Ovary (tissue), 9 donors: Measurements from ENCODE around the gene RCOR3. TPM values are rescaled to one million over a fixed set of nuclear protein-coding genes. Genes with fewer than 3 reads are reported as not detected.

Source experiments
- DNase-seq, 5 donors: peaks; one replicate each; pipeline ENCODE4 v3.0.0-alpha.2; 2019 to 2020
- H3K27ac ChIP-seq, 2 donors: fragments of 200-600 bp; one replicate each; pipeline versions ENCODE4 v1.5.1 to v1.8.0; 2019 to 2022
- H3K27me3 ChIP-seq: fragments of 200-600 bp; one replicate; pipeline ENCODE4 v1.8.0; 2022
- H3K36me3 ChIP-seq: fragments of 200-600 bp; sonication (generic); one replicate; pipeline ENCODE4 v1.5.1; 2019
- H3K4me1 ChIP-seq: one replicate; pipeline ENCODE4 v1.8.1; 2013; ENCODE audit warnings: mild to moderate bottlenecking, moderate library complexity; ENCODE audit not compliant: insufficient read depth
- H3K4me3 ChIP-seq: fragments of 200-600 bp; sonication (generic); one replicate; pipeline ENCODE4 v1.5.1; 2017
- H3K9me3 ChIP-seq, 2 donors: fragments of 200-600 bp in 1 of 2; sonication (generic) in 1 of 2; one replicate each; pipeline versions ENCODE4 v1.5.1 to v1.8.1; 2013 to 2019; ENCODE audit warnings: mild to moderate bottlenecking in 1 of 2, moderate library complexity in 1 of 2
- EP300 ChIP-seq: sonication (generic); formaldehyde crosslinking; IDR thresholded peaks from one replicate; pipeline ENCODE4 v1.6.1; 2017; ENCODE audit warnings: antibody characterized with exemption
- POLR2A ChIP-seq: fragments of 450-650 bp; IDR thresholded peaks from one replicate; pipeline ENCODE4 v1.6.1; 2017; ENCODE audit warnings: antibody characterized with exemption, mild to moderate bottlenecking, moderate library complexity
- WGBS, 3 donors: extraction: QIAGEN DNeasy Blood & Tissue Kit in 1 of 3; methylation state at CpG; one replicate each; pipeline versions ENCODE4 v1.1.5 to v1.1.7; 2013 to 2017; 5-methylcytosine and 5-hydroxymethylcytosine counted together
- intact Hi-C, 4 donors: fragments of 100-400 bp; cut with DNase I; formaldehyde crosslinking; loops; one replicate each; pipeline versions ENCODE4 v1.11.0 to v1.15.1; 2022 to 2023
- polyA plus RNA-seq, 2 donors: library from polyadenylated mRNA; stranded (reverse); fragments of 200-250 nt in 1 of 2; fragments of 350-450 nt in 1 of 2; fragmentation: Illumina TruSeq in 1 of 2; extraction: RNeasy Lipid Tissue Mini Kit (QIAGEN cat#74804) in 1 of 2; gene quantifications; one replicate each; pipeline ENCODE4 v1.2.3, GENCODE V29; 2013 to 2014
- total RNA-seq, 7 donors: library from RNA; depleted of rRNA in 2 of 7; stranded (reverse); fragments of >200 nt in 2 of 7; fragmentation: NEBNext Ultra II Directional in 3 of 7; extraction: Animal tissue kit (Norgen Biotek cat#: 25700) in 3 of 7; gene quantifications; one replicate each; pipeline versions ENCODE4 v1.1.0 to v1.2.4, GENCODE V29; 2016 to 2023
- TF ChIP-seq, protein P1 (sequence below), 3 donors: fragments of 450-650 bp in 2 of 3; fragments of 200-600 bp in 1 of 3; IDR thresholded peaks; one replicate each; pipeline versions ENCODE4 v1.5.1 to v1.8.0; 2016 to 2022; ENCODE audit warnings: antibody characterized with exemption in 3 of 3, mild to moderate bottlenecking in 1 of 3
- donor health status: DM: no; HTN: no; CAD: no; lungs with moderate emphysema.
- donor health status: DM: no; HTN: no; CAD: no.
- donor health status: Bipolar disorder and iron deficiency.
- donor health status: DM: yes; HTN: yes; CAD: no.
- donor health status: DM: no; HTN: no; CAD: no.
- donor health status: DM: yes; HTN: yes; CAD: no.

The RCOR3 gene
- total and polyA plus RNA-seq, 9 donors = 34.3 to 75.2 (median 55.0) TPM

DNA sequence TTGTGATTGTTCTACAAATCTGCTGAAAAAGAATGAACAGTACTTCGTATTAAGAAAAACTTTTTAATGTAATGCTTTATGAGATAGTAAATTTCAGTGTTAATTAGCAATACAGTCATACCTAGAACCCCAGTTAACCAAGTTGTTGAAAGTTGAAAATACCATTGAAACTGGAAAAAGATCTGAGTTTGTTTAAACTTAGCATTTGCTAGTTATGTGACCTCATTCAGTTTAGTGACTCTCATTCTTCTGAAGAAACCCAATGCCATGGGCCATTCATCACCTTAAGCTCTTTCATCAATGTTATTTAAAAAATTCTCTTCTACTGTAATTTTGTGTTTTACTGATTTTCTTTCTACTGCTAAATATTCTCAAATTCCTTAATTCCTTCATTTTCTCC is 20.2 kb downstream of the RCOR3 start:
- 0 to 49% (median 0%) methylated on average over 1 of the region's 1 CpG for WGBS, 3 donors
- Histone ChIP-seq H3K36me3 (no peaks in the 10 kb centered on the region), H3K4me1 (peaks cover 1% of the 10 kb centered on the region), H3K27me3 (no peaks in the 10 kb centered on the region), H3K27ac (no peak overlapping the region), H3K4me3 (no peak overlapping the region), H3K9me3 (no peaks in the 10 kb centered on the region)
- intact Hi-C loops = no loop called here
- DNase-seq = no peak
- TF ChIP-seq POLR2A = no peak
- TF ChIP-seq, protein P1, sequence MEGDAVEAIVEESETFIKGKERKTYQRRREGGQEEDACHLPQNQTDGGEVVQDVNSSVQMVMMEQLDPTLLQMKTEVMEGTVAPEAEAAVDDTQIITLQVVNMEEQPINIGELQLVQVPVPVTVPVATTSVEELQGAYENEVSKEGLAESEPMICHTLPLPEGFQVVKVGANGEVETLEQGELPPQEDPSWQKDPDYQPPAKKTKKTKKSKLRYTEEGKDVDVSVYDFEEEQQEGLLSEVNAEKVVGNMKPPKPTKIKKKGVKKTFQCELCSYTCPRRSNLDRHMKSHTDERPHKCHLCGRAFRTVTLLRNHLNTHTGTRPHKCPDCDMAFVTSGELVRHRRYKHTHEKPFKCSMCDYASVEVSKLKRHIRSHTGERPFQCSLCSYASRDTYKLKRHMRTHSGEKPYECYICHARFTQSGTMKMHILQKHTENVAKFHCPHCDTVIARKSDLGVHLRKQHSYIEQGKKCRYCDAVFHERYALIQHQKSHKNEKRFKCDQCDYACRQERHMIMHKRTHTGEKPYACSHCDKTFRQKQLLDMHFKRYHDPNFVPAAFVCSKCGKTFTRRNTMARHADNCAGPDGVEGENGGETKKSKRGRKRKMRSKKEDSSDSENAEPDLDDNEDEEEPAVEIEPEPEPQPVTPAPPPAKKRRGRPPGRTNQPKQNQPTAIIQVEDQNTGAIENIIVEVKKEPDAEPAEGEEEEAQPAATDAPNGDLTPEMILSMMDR (IDR thresholded peaks at IDR 0.05) = no peak
- TF ChIP-seq EP300 = no peak

DNA sequence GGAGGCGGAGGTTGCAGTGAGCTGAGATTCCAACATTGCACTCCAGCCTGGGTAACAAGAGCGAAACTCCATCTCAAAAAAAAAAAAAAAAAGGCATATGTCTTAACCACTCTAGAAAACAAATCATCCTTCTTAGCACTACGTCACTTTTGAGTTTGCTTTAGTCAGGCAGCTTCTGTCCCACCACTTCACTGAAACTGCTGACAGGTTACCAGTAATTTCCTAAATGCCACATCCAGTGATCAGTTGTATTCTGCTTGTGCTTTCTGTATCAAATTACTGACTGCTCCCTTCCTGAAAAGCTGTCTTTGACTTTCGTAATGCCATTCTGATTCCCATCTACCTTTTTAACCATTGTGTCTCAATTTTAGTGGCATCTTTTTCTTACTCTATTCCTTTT is 21.7 kb downstream of the RCOR3 start:
- Histone ChIP-seq H3K4me3 (no peak overlapping the region), H3K9me3 (no peaks in the 10 kb centered on the region), H3K27me3 (no peaks in the 10 kb centered on the region), H3K36me3 (no peaks in the 10 kb centered on the region), H3K27ac (no peak overlapping the region), H3K4me1 (peaks cover 1% of the 10 kb centered on the region)
- no peak for DNase-seq
- TF ChIP-seq EP300 = no peak
- TF ChIP-seq, protein P1 (IDR thresholded peaks at IDR 0.05) = no peak
- 95 to 97% (median 96%) methylated on average over 4 of the region's 4 CpGs for WGBS, 3 donors
- intact Hi-C loops = no loop called here

DNA sequence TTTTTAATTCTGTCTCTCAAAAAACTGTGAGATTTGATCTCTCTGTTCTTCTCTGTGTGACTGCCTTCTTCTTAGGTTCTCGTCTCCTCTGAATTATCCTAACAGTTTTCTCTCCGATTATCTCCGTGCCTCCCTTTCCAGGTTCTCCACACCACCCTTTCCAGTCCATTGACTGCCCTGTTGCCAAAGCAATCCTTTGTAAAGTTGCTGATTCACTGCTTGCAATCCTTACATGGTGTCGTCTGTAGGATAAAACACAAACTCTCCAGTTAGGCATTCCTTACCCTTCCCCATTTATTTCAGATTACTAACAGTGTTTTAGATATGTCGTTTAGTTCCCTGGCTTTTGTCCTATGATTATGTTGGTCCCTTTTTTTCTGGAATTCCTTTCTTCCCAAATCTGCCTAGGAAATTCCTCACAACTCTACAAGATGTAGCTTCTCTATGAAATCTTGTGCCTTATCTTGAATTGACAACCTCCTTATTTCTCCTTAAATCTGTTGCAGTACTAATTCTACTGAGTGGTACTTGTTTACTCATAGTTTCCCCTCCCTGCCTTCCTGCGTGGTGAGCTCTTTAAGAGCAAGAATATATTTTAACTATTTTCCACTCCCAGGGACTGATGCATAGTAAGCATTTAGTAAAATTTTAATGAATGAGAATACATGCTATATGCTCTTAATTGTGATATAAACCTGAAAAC is 22.3 kb downstream of the RCOR3 start:
- TF ChIP-seq, protein P1 (IDR thresholded peaks at IDR 0.05) = no peak
- TF ChIP-seq EP300 (no peak), POLR2A (no peak)
- Histone ChIP-seq H3K4me1 (peaks cover 1% of the 10 kb centered on the region), H3K27me3 (no peaks in the 10 kb centered on the region), H3K9me3 (no peaks in the 10 kb centered on the region), H3K27ac (no peak overlapping the region), H3K36me3 (no peaks in the 10 kb centered on the region), H3K4me3 (no peak overlapping the region)
- intact Hi-C loops = no loop called here
- no peak for DNase-seq
- WGBS, 3 donors = 74 to 77% (median 75%) methylated on average over 6 of the region's 6 CpGs

DNA sequence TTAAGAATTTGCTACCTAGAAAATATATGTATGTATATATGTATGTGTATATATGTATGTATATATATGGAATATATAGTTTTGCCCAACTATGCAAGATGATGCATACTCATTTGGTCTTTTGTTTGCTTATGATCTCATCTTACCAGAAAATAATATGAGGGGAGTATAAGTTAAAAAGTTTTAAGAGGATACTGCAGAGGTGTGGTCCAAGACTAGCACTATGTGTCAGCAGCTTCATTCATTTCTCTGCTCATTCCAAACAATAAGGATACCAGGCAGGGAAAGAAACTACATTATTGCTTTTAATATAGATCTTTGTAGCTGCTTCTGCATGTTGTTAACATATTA is 22.8 kb downstream of the RCOR3 start:
- H3K36me3 ChIP-seq = no peaks in the 10 kb centered on the region
- intact Hi-C loops = no loop called here

More for the DNA sequence above, 22.8 kb downstream of the RCOR3 start:
- no peak for TF ChIP-seq EP300
- TF ChIP-seq POLR2A = no peak
- TF ChIP-seq, protein P1 (IDR thresholded peaks at IDR 0.05) = no peak
- Histone ChIP-seq H3K27me3 (no peaks in the 10 kb centered on the region), H3K27ac (no peak overlapping the region), H3K4me1 (peaks cover 1% of the 10 kb centered on the region), H3K9me3 (no peaks in the 10 kb centered on the region), H3K4me3 (no peak overlapping the region)
- no peak for DNase-seq
